ENCODE data around the gene DNAJB2.

DNA sequence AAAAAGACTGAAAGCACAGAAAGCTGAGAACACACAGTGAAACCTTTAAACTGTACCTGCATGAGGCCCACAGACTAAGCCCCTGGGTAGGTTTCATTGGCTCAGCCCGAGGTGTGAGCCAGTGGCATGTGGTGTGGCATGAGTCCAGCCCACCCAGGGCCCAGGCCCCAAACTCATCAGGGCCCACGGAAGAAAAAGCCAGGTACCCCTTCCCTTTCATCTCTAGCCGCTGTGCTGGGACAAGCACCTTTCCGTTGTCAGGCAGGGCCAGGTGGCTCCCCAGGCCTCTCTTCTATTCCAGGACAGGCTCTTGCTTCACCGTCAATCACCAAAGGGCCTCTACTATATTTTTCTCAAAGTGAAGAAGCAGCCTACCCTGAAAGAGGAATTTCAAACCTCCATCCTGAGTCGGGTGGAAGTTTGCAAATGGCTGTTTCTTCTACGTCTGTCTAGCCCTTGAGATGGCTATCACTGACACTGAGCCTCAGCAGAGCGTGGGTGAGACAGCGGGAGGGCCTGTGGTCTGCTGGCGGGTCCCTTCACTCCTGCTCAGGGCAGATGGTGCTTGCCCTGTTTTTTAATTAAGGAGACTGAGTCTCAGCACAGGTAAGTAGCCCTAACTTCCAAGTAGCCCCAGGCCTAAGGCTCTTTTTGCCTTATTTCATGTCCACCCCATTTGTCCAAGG is 8.6 kb downstream of the DNAJB2 start:
- TF ChIP-seq POLR2A (IDR thresholded peaks at IDR 0.05) (no peak), POLR2AphosphoS5 (IDR thresholded peaks at IDR 0.05) (no peak)

Measured in suprapubic skin (tissue), 4 donors.